D341Med (cell line): ENCODE results near the gene CFP.

ENCODE experiments used
- DNase-seq: peaks from one replicate; pipeline ENCODE4 v3.0.0; 2012; ENCODE audit warnings: low spot score

CFP gene

GRCh38 chrX:47637546-47638195 is 7.9 kb upstream of the CFP start:
- DNase-seq = no peak

GRCh38 chrX:47634871-47635575 is 5.3 kb upstream of the CFP start:
- DNase-seq = no peak

- DNase-seq = no peak
These were observed 4.2 kb upstream of the CFP start for GRCh38 chrX:47633689-47634590.

GRCh38 chrX:47632666-47633065 is 2.9 kb upstream of the CFP start:
- no peak for DNase-seq

GRCh38 chrX:47631676-47632075 is 1.9 kb upstream of the CFP start:
- DNase-seq = no peak

- no peak for DNase-seq
These were observed 748 bp downstream of the CFP start for GRCh38 chrX:47628982-47629381.

GRCh38 chrX:47625365-47625764 is 4.4 kb downstream of the CFP start:
- DNase-seq = no peak

- peak; percentile 81 for DNase-seq
These were observed 6.1 kb downstream of the CFP start for GRCh38 chrX:47623540-47624027.

GRCh38 chrX:47621851-47622250 is 7.9 kb downstream of the CFP start:
- DNase-seq = no peak

- no peak for DNase-seq
These were observed 9.4 kb downstream of the CFP start for GRCh38 chrX:47620303-47620685.

- peak; percentile 96 for DNase-seq
These were observed 10.0 kb downstream of the CFP start, which contains the start of gene SYN1 for GRCh38 chrX:47619486-47620302. Gene SYN1, minus strand, starts transcription at chrX:47619857. Its CDS starts 129 bp downstream, at chrX:47619728.

- no peak for DNase-seq
These were observed 10.7 kb downstream of the CFP start for GRCh38 chrX:47618923-47619485.

- no peak for DNase-seq
These were observed 15.1 kb downstream of the CFP start for GRCh38 chrX:47614618-47615017.

GRCh38 chrX:47613082-47613481 is 16.6 kb downstream of the CFP start:
- DNase-seq = no peak

- no peak for DNase-seq
These were observed 17.3 kb downstream of the CFP start for GRCh38 chrX:47612418-47612817.

GRCh38 chrX:47611926-47612325 is 17.8 kb downstream of the CFP start:
- no peak for DNase-seq

GRCh38 chrX:47611489-47611888 is 18.2 kb downstream of the CFP start:
- DNase-seq = no peak

GRCh38 chrX:47610511-47610910 is 19.2 kb downstream of the CFP start:
- no peak for DNase-seq

GRCh38 chrX:47608130-47608810 is 21.5 kb downstream of the CFP start:
- DNase-seq = no peak

GRCh38 chrX:47607091-47607490 is 22.6 kb downstream of the CFP start:
- DNase-seq = no peak

- no peak for DNase-seq
These were observed 24.7 kb downstream of the CFP start for GRCh38 chrX:47605024-47605423.
